ENCODE measurements around the gene FANK1.

FANK1 gene

GRCh38 chr10:125992254-125992653 lies 95.9 kb downstream of the FANK1 start:
- no peak for DNase-seq

GRCh38 chr10:125994601-125995000 lies 98.2 kb downstream of the FANK1 start:
- no peak for DNase-seq

GRCh38 chr10:125995726-125996304 lies 99.5 kb downstream of the FANK1 start:
- no peak for DNase-seq

DNA sequence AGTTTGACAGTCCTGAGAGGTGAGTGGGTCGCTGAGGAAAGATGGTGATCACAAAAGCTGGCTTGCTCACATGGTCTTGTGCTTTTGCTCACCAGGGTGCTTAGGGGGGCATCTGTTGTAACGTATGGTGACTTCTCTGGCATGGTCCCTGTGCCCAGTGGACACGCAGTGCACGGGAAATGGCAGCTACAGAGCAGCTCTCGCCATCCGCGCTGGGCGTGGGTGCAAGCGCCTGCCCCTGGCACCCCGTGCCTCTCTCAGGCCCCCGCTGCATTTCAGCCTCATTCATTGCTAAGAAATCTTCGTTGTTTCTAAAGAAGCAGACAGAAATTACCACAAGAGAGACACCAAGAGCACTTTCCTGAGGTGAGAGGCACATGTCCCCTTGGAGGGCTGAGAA lies 101.2 kb downstream of the FANK1 start:
- DNase-seq, result no peak

- no peak for DNase-seq
Observed at GRCh38 chr10:125999694-126000093, 103.3 kb downstream of the FANK1 start.

DNA sequence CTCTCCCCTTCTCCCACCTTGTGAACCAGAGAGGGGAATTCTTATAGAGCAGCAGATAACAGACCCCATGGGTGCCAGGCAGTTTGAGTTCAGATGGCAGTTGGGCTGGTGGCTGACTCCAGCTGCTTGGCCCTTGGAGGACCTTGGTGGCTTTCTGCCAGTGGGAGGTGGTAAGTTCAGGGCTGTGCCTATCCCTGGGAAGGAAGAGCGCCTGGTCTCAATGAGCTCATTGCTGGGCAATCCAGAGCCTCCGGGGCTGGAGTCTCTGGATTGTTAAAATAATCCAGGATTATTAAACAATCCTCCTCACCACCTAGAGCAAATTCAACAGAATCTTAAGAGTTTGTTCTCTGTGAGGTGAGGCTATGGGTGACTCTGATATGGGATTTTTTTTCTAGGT lies 105.2 kb downstream of the FANK1 start:
- DNase-seq, result no peak

GRCh38 chr10:126004752-126005151 lies 108.4 kb downstream of the FANK1 start:
- no peak for DNase-seq

DNA sequence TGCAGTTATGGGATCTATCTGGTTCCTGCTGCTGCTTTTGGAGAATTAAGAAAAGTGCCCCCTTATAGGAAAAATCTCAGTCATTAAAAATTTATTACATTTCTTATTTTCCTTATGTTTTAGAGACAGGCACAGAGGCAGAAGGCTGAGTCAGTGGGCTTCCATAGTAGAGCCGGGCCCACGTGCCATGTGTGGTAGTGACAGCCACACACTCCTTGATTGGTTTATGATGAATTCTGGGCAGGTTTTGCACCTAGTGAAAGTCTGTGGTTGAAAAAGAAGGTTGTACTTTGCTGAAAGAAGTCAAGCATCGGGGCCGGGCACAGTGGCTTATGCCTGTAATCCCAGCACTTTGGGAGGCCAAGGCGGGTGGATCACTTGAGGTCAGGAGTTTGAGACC lies 109.9 kb downstream of the FANK1 start:
- no peak for DNase-seq

DNA sequence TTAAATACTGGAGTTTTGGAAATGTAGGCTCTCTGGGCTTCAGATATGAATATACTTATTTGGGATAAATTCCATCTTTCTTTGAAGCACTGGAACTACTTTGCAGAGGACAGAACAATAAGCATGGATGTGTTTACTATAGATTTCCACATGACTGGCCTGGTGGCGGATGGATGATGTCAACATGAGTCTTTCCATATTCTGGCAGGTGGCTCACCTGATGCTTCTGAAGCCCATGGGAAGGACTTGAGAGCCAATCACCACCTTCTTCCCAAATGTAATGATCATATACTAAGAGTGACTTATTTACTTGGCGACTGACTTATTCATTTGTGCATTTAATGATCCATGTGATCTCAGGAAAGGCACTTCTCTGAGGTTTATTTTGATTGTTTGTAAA lies 110.5 kb downstream of the FANK1 start:
- no peak for DNase-seq

DNA sequence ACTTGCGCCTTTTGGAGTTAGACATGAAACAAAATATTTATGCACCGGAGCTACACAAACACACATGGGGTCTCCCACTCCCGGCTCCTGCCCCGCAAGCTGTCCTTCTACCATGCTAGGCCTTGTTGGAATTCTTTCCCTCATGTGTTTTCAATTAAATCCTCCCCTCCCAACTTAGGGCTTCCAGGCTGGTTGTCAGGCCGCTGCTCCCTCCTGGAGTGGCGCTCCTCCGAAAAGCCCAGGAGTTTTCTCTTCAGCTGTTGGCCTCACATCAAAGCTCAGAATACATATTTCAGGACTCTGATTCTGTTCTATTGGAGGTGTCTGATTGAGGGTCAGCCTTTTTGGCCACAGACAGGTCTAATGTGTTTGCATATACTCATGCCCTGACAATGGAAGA lies 113.3 kb downstream of the FANK1 start:
- no peak for DNase-seq

- peak; percentile 26 to 49 for DNase-seq
Observed at GRCh38 chr10:126011995-126012394, 115.6 kb downstream of the FANK1 start.

DNA sequence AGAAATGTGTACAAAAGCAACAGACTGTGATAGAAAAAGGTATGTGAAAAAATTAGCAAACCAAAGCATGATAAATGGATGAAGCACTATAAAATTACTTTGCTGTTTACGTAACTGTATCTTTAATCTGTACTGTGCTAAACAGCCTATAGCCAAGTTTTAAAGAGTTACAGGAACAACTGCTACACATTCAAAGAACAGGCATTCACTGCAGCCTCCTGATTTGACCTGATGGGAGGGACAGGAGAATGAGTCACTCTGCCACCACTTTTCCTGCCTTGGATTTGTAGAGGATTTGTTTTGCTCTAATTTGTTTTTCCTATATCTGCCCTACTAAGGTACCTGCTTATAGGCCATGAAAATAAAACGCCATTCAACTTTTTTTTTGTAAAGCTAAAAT lies 116.1 kb downstream of the FANK1 start:
- DNase-seq, result no peak

GRCh38 chr10:126013489-126014281 lies 117.3 kb downstream of the FANK1 start:
- DNase-seq, result peak; percentile 2 to 15

DNA sequence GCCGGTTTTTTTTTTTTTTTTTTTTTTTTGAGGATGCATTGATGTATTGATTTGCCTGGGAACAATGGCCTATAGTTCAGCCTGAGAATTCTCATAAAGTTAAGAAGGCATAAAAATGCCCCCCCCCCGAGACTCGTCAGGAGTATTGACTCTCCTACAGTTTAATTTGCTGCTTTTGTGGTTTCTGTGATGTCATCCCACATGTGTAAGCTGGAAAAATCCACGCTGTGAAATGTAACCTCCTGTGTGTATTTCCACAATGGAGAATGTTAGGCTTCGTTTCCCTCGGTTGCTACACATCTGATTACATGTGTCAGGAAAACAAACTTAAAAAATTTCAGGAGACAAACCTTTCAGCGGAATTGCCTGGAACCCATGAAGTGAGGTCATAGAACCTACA lies 117.9 kb downstream of the FANK1 start:
- DNase-seq, result no peak

DNA sequence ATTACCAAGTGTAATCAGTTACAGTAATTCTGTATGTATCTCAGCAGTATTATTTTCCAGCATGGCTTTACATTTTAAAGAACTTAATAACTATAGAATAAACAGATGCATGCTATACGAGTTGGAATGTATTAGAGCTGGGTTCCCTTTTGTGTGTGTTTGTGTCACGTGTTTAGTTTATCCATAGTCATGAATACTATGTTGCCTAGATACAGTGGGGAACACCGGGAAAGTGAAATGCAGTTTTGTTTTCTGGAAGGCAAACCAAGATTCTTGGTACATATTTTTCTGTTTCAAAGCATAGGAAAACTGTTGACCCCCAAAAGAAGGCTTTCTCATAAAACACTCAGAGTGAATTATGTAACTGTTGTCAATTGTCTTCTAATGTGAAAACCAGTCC lies 119.0 kb downstream of the FANK1 start:
- DNase-seq, result no peak

GRCh38 chr10:126016156-126016805 lies 119.9 kb downstream of the FANK1 start:
- no peak for DNase-seq

GRCh38 chr10:126016882-126017281 lies 120.5 kb downstream of the FANK1 start:
- DNase-seq, result no peak

- DNase-seq, result no peak
Observed at GRCh38 chr10:126017961-126018560, 121.7 kb downstream of the FANK1 start.

DNA sequence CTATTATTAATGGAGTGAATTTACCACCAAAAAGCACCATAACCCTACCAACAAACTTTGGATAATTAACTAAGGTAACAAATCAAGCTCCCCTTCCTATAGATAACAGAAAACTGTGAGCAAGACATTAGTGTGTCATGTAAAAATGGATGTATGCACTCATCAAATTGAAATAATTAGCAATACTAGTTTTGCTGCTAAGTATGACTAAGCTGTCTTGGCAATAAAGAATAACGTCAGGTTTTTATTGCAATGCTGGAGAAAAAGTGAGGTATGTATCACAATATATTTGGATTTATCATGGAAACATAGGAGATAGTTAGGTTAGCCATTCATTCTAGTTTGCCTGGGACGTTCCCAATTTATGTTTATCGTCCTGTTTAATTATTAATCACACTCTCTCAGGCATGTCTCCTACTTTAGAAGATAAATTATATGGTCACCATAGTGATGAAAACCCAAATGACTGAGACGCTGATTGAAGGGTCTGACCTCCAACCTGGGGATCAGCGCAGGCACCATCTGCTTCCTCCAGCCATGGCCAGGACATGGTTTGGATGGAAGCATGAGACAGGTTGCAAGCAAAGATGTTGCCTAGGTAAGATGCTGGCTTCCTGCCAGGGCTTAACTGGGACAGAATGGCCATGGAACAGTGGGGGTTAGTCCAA lies 125.6 kb downstream of the FANK1 start:
- no peak for DNase-seq

- no peak for DNase-seq
Observed at GRCh38 chr10:126022841-126023240, 126.5 kb downstream of the FANK1 start.

- no peak for DNase-seq
Observed at GRCh38 chr10:126027692-126028091, 131.3 kb downstream of the FANK1 start.

DNA sequence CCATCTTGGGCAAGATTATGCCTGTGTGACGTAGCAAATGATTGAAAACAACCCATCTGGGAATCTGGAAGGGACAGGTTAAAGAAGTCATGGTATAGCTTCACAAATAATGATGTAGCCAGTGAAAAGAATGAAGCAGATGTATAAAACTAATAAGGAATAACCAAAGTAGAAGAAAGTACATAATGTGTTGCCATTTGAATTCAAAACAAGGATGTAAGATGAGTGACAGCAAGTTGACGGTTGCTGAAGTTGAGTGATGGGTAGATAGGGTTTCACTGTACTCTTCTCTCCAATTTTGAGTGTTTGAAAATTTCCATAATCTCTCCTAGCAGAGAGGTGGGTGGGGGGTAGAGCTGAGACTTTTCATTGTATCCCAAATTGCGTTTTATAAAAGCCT lies 133.6 kb downstream of the FANK1 start:
- no peak for DNase-seq

DNA sequence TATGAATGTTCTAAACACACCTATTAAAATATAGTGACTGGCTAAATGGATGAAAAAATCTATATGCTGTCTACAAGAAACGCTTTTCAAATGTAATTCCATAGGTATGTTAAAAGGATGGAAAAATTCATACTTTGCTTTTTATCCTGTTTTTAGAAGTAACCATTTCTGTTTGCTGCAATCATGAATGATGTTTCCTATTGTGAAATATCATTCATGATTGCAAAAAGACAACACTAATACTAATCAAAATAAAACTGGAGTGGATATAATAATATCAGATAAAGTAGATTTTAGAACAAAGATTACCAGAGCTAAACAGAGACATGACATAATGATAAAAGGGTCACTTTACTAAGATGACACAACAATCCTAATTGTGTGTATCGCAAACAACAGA lies 138.2 kb downstream of the FANK1 start:
- DNase-seq, result no peak

Measured in CD4-positive, alpha-beta T cell treated with Interleukin-1 beta for 1 hour (primary cell).